Cortex of kidney (tissue), 1 donor: ENCODE measurements around the gene MROH7.

ENCODE experiments used
- DNase-seq: peaks from one replicate; lab custom pipeline; 2025; lab: John Stamatoyannopoulos, UW

The MROH7 gene

GRCh38 chr1:54640863-54641836 is at the start of gene MROH7:
Gene MROH7, plus strand, starts transcription at chr1:54641786. Its CDS starts 11,141 bp downstream, at chr1:54652927.
- no peak for DNase-seq

GRCh38 chr1:54593571-54594160 is 47.9 kb upstream of the MROH7 start:
- no peak for DNase-seq

GRCh38 chr1:54594463-54594862 is 47.1 kb upstream of the MROH7 start:
- DNase-seq, result no peak

- no peak for DNase-seq
Observed at GRCh38 chr1:54595956-54596498, 45.6 kb upstream of the MROH7 start.

GRCh38 chr1:54596756-54597155 is 44.8 kb upstream of the MROH7 start:
- DNase-seq, result no peak

GRCh38 chr1:54597455-54598030 is 44.0 kb upstream of the MROH7 start:
- DNase-seq, result no peak

- no peak for DNase-seq
Observed at GRCh38 chr1:54599211-54599823, 42.3 kb upstream of the MROH7 start.

GRCh38 chr1:54600947-54601721 is 40.5 kb upstream of the MROH7 start:
- DNase-seq, result no peak

GRCh38 chr1:54601730-54602129 is 39.9 kb upstream of the MROH7 start:
- peak; percentile 23 for DNase-seq

- no peak for DNase-seq
Observed at GRCh38 chr1:54602554-54602953, 39.0 kb upstream of the MROH7 start.

GRCh38 chr1:54603241-54603640 is 38.3 kb upstream of the MROH7 start:
- DNase-seq, result no peak

- DNase-seq, result no peak
Observed at GRCh38 chr1:54604051-54604450, 37.5 kb upstream of the MROH7 start.

GRCh38 chr1:54604572-54605370 is 36.8 kb upstream of the MROH7 start:
- DNase-seq, result no peak

- DNase-seq, result no peak
Observed at GRCh38 chr1:54606096-54606989, 35.2 kb upstream of the MROH7 start.

- no peak for DNase-seq
Observed at GRCh38 chr1:54606990-54607325, 34.6 kb upstream of the MROH7 start.

- no peak for DNase-seq
Observed at GRCh38 chr1:54607821-54608565, 33.6 kb upstream of the MROH7 start.

- no peak for DNase-seq
Observed at GRCh38 chr1:54608566-54609230, 32.9 kb upstream of the MROH7 start.

- no peak for DNase-seq
Observed at GRCh38 chr1:54609301-54609921, 32.2 kb upstream of the MROH7 start.
